ENCODE results near the gene SLIT1. TPM values are rescaled to one million over a fixed set of nuclear protein-coding genes. Genes with fewer than 3 reads are reported as not detected.

Gene SLIT1
- total and polyA plus RNA-seq, 8 donors, result 0.20 to 7.0 (median 3.7) TPM

- TF ChIP-seq CTCF (IDR thresholded peaks at IDR 0.05), result no peak
- H3K9me3 ChIP-seq, result no peaks in the 10 kb centered on the region
- intact Hi-C loops (cut with DNase I), result no loop called here
- ATAC-seq (no peak), DNase-seq (no peak)
- no peaks in the 10 kb centered on the region for H3K36me3 ChIP-seq
- H3K4me3 ChIP-seq, result no peak overlapping the region
- H3K27ac ChIP-seq, result no peak overlapping the region
- peaks cover 4 to 24% of the 10 kb centered on the region in 2 donors for H3K27me3 ChIP-seq
- H3K4me1 ChIP-seq, result no peaks in the 10 kb centered on the region
Observed at GRCh38 chr10:97174276-97174775, 11.4 kb downstream of the SLIT1 start.

GRCh38 chr10:97173036-97173435, 12.7 kb downstream of the SLIT1 start:
- no peaks in the 10 kb centered on the region for H3K4me1 ChIP-seq
- H3K36me3 ChIP-seq, result no peaks in the 10 kb centered on the region
- no peak overlapping the region for H3K4me3 ChIP-seq
- TF ChIP-seq CTCF (IDR thresholded peaks at IDR 0.05), result no peak
- DNase-seq (no peak), ATAC-seq (no peak)
- no peak overlapping the region for H3K27ac ChIP-seq
- intact Hi-C loops (cut with DNase I), result no loop called here
- no peaks in the 10 kb centered on the region for H3K9me3 ChIP-seq
- peaks cover 0 to 12% of the 10 kb centered on the region in 2 donors for H3K27me3 ChIP-seq

DNA sequence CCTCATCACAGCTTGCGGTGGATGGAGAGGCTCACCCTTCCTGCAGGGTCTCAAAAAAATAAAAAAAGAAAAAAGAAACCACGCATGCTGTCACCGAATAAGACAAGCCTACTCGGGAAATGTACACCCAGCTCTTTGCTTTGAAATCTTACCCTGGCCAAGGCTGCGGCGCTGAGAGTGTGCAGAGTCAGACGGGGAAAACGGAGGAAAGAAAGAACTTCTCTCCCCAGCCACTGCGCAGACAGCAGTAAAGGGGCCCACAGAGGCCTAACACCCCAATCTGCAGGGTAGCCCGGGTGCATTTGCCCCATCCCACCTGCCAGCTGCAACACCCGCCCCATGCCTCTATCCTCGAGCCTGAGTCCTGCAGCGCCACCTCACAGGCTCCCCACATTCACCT, 14.8 kb downstream of the SLIT1 start:
- H3K4me3 ChIP-seq, result no peak overlapping the region
- ATAC-seq (no peak), DNase-seq (no peak)
- TF ChIP-seq CTCF (IDR thresholded peaks at IDR 0.05), result no peak
- H3K27me3 ChIP-seq, result no peaks in the 10 kb centered on the region
- no peaks in the 10 kb centered on the region for H3K9me3 ChIP-seq
- H3K27ac ChIP-seq, result no peak overlapping the region
- no peaks in the 10 kb centered on the region for H3K4me1 ChIP-seq
- no peaks in the 10 kb centered on the region for H3K36me3 ChIP-seq
- intact Hi-C loops (cut with DNase I), result no loop called here

- ATAC-seq (peak; percentile 74), DNase-seq (peak in 1 of 4 donors; percentile 75)
- TF ChIP-seq CTCF (IDR thresholded peaks at IDR 0.05), result no peak
- H3K4me1 ChIP-seq, result no peaks in the 10 kb centered on the region
- no peak overlapping the region for H3K4me3 ChIP-seq
- no peak overlapping the region for H3K27ac ChIP-seq
- H3K27me3 ChIP-seq, result no peaks in the 10 kb centered on the region
- intact Hi-C loops (cut with DNase I), result no loop called here
- H3K9me3 ChIP-seq, result no peaks in the 10 kb centered on the region
- no peaks in the 10 kb centered on the region for H3K36me3 ChIP-seq
Observed at GRCh38 chr10:97169911-97170693, 15.7 kb downstream of the SLIT1 start.

DNA sequence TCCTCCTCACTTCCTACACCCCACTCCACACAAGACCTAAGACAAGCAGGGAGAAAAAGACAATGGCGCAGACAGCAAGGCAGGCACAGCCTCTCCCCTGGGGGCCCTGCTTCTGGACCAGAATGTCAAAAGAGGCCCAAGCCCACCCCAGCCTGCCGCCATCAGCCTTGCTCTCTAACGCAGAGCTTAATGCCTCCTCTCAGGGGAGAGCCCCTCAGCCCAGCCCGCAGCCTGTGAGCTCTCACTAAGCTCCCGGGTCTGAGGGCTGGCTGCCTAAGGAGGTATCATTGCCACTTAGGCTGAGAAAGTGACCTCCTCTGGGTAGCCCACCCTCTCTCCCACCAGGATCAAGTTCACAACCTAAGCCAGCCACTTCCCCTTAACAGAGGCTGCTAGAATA, 16.7 kb downstream of the SLIT1 start:
- intact Hi-C loops (cut with DNase I), result no loop called here
- ATAC-seq (no peak), DNase-seq (no peak)
- no peak overlapping the region for H3K4me3 ChIP-seq
- no peaks in the 10 kb centered on the region for H3K9me3 ChIP-seq
- no peak for TF ChIP-seq CTCF (IDR thresholded peaks at IDR 0.05)
- H3K27ac ChIP-seq, result no peak overlapping the region
- H3K4me1 ChIP-seq, result no peaks in the 10 kb centered on the region
- H3K36me3 ChIP-seq, result no peaks in the 10 kb centered on the region
- H3K27me3 ChIP-seq, result no peaks in the 10 kb centered on the region
